ENCODE measurements around the gene NETO2. TPM values are rescaled to one million over a fixed set of nuclear protein-coding genes. Genes with fewer than 3 reads are reported as not detected.
A peak's percentile ranks its signal among the peaks of the same experiment; 100 is the strongest.

The NETO2 gene
- total and polyA plus RNA-seq, 9 of the 15 experiments (the other 6 are each of a cell fraction or from before 2014, with no cell fraction given): 4.1 to 37.0 (median 22.2) TPM

- no peak for TF ChIP-seq CUX1 (CRISPR knock-in tag; IDR thresholded peaks at IDR 0.05)
- no peak for TF ChIP-seq SREBF2 (CRISPR knock-in tag; IDR thresholded peaks at IDR 0.05)
- no peak for TF ChIP-seq KDM1A (IDR thresholded peaks at IDR 0.05)
- TF ChIP-seq NFXL1 (CRISPR knock-in tag; IDR thresholded peaks at IDR 0.05): no peak
- no peak for TF ChIP-seq ZNF395 (CRISPR knock-in tag; IDR thresholded peaks at IDR 0.05)
- peak; percentile 30 for TF ChIP-seq FUS (optimal IDR thresholded peaks at IDR 0.05; ENCODE audit: low read depth, low read length)
- TF ChIP-seq PHF8 (IDR thresholded peaks at IDR 0.05; ENCODE audit: borderline replicate concordance, low read length): peak; percentile 41; the same call in 1 of the 2 replicates
- no peak for TF ChIP-seq TAF9B (IDR thresholded peaks at IDR 0.05; ENCODE audit: partially characterized antibody)
- TF ChIP-seq E2F1 (CRISPR knock-in tag; IDR thresholded peaks at IDR 0.05): 0 out of 2 replicates have a peak, but pooled peaks have one; percentile 21
- TF ChIP-seq KAT7 (CRISPR knock-in tag; IDR thresholded peaks at IDR 0.05; ENCODE audit: borderline replicate concordance): peak; percentile 80; the same call in 1 of the 2 replicates
- TF ChIP-seq ATF4 (CRISPR knock-in tag; IDR thresholded peaks at IDR 0.05): no peak
- no peak for TF ChIP-seq CEBPG (CRISPR knock-in tag; IDR thresholded peaks at IDR 0.05)
- no peak for TF ChIP-seq CEBPG (tag; conservative IDR thresholded peaks at IDR 0.05 in 1 of 2, IDR thresholded peaks at IDR 0.05 in 1 of 2)
- no peak for TF ChIP-seq KDM2B (CRISPR knock-in tag; IDR thresholded peaks at IDR 0.05)
- no peak for TF ChIP-seq KAT8 (IDR thresholded peaks at IDR 0.05; ENCODE audit: low read depth)
- no peak for TF ChIP-seq XRCC4 (IDR thresholded peaks at IDR 0.05; ENCODE audit: extremely low read depth, insufficient read depth, insufficient read length)
- TF ChIP-seq NR2F6 (CRISPR knock-in tag; IDR thresholded peaks at IDR 0.05): no peak
- no peak for TF ChIP-seq NELFE (IDR thresholded peaks at IDR 0.05; ENCODE audit: insufficient read depth, insufficient read length)
- no peak for TF ChIP-seq FOXP1 (CRISPR knock-in tag; IDR thresholded peaks at IDR 0.05)
Observed at GRCh38 chr16:47142821-47143676, 696 bp downstream of the NETO2 start (continued).
